ENCODE measurements around the gene RASAL2.

DNA sequence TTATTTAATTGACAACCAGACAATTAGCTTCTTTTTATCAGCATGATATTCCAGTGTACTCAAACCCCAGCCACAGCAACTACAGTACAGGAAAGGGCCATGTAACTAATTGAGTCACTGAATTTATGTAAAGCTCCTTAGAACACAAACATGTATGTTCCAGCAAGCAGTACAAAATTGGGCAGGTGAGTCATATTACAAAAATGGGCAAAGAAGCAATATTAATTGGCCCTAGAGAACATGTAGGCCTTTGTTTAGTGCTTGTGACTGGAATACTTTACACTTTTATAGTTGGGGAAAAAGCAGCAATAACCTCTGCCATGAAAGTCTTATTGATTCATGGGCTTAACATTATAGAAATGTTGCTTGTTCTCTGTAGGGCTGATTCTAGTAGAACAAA lies 371.1 kb downstream of the RASAL2 start:
- TF ChIP-seq, protein P1, sequence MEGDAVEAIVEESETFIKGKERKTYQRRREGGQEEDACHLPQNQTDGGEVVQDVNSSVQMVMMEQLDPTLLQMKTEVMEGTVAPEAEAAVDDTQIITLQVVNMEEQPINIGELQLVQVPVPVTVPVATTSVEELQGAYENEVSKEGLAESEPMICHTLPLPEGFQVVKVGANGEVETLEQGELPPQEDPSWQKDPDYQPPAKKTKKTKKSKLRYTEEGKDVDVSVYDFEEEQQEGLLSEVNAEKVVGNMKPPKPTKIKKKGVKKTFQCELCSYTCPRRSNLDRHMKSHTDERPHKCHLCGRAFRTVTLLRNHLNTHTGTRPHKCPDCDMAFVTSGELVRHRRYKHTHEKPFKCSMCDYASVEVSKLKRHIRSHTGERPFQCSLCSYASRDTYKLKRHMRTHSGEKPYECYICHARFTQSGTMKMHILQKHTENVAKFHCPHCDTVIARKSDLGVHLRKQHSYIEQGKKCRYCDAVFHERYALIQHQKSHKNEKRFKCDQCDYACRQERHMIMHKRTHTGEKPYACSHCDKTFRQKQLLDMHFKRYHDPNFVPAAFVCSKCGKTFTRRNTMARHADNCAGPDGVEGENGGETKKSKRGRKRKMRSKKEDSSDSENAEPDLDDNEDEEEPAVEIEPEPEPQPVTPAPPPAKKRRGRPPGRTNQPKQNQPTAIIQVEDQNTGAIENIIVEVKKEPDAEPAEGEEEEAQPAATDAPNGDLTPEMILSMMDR (IDR thresholded peaks at IDR 0.05): no peak
- TF ChIP-seq EZH2 (IDR thresholded peaks at IDR 0.05; ENCODE audit: borderline replicate concordance, insufficient read depth, low read depth, low read length, poor library complexity, severe bottlenecking): no peak
